Thymus (tissue), 11 donors: ENCODE results near the gene KLHL35. TPM values are rescaled to one million over a fixed set of nuclear protein-coding genes. Genes with fewer than 3 reads are reported as not detected.

ENCODE experiments used
- DNase-seq, 9 donors: peaks; one replicate each; pipeline ENCODE4 v3.0.0-alpha.2; 2013; ENCODE audit warnings: low spot score in 9 of 9, low read depth in 6 of 9, missing footprints in 1 of 9
- H3K27ac ChIP-seq, 2 donors: one replicate each; pipeline ENCODE4 v1.5.1; 2013; ENCODE audit warnings: control low read depth in 1 of 2, low read depth in 1 of 2, low read length in 1 of 2, mild to moderate bottlenecking in 1 of 2, moderate library complexity in 1 of 2
- H3K27me3 ChIP-seq, 2 donors: one replicate each; pipeline ENCODE4 v1.5.1; 2013; ENCODE audit warnings: low read length in 1 of 2; ENCODE audit not compliant: control insufficient read depth in 2 of 2, insufficient read depth in 1 of 2
- H3K36me3 ChIP-seq, 2 donors: one replicate each; pipeline ENCODE4 v1.5.1; 2013; ENCODE audit warnings: low read length in 1 of 2, mild to moderate bottlenecking in 1 of 2, moderate library complexity in 1 of 2; ENCODE audit not compliant: control insufficient read depth in 2 of 2, insufficient read depth in 2 of 2
- H3K4me1 ChIP-seq, 2 donors: one replicate each; pipeline ENCODE4 v1.5.1; 2013; ENCODE audit warnings: low read length in 2 of 2; ENCODE audit not compliant: control insufficient read depth in 2 of 2, insufficient read depth in 2 of 2
- H3K4me3 ChIP-seq, 2 donors: one replicate each; pipeline ENCODE4 v1.5.1; 2013; ENCODE audit warnings: low read length in 2 of 2, control low read depth in 1 of 2, mild to moderate bottlenecking in 1 of 2
- H3K9me3 ChIP-seq, 2 donors: one replicate each; pipeline ENCODE4 v1.5.1; 2013; ENCODE audit warnings: low read length in 1 of 2, mild to moderate bottlenecking in 1 of 2; ENCODE audit not compliant: control insufficient read depth in 2 of 2, insufficient read depth in 1 of 2
- WGBS: extraction: QIAGEN DNeasy Blood & Tissue Kit; methylation state at CpG from one replicate; pipeline ENCODE4 v1.1.7; 2013; 5-methylcytosine and 5-hydroxymethylcytosine counted together
- polyA plus RNA-seq: library from polyadenylated mRNA; stranded (reverse); fragments of 200-250 nt; gene quantifications from one replicate; pipeline ENCODE4 v1.2.3, GENCODE V29; 2013
- total RNA-seq: library from RNA; stranded (reverse); fragments of 120-200 nt; gene quantifications from one replicate; pipeline ENCODE4 v1.2.4, GENCODE V29; 2013
- donor health status: healthy.

The KLHL35 gene
- total and polyA plus RNA-seq, 2 donors = 0.57 to 1.0 TPM

GRCh38 chr11:75436806-75437205 is 3.8 kb upstream of the KLHL35 start:
- Histone ChIP-seq H3K4me1 (no peaks in the 10 kb centered on the region), H3K36me3 (no peaks in the 10 kb centered on the region), H3K4me3 (no peak overlapping the region), H3K27me3 (peaks cover 5 to 28% of the 10 kb centered on the region in 2 donors), H3K27ac (no peak overlapping the region), H3K9me3 (peaks cover 0 to 4% of the 10 kb centered on the region in 2 donors)
- no peak for DNase-seq
- whole genome bisulfite sequencing = 95% methylated on average over 9 of the region's 9 CpGs

GRCh38 chr11:75435571-75435925 is 2.5 kb upstream of the KLHL35 start:
- Histone ChIP-seq H3K4me1 (peaks cover 1 to 4% of the 10 kb centered on the region in 2 donors), H3K36me3 (no peaks in the 10 kb centered on the region)

GRCh38 chr11:75434886-75435570 is 2.0 kb upstream of the KLHL35 start:
- H3K36me3 ChIP-seq = no peaks in the 10 kb centered on the region
- H3K4me1 ChIP-seq = peaks cover 5 to 6% of the 10 kb centered on the region in 2 donors
- 94% methylated on average over 12 of the region's 12 CpGs for WGBS
- H3K27me3 ChIP-seq = peaks cover 22 to 45% of the 10 kb centered on the region in 2 donors
- DNase-seq = no peak
- no peak overlapping the region for H3K4me3 ChIP-seq
- no peak overlapping the region for H3K27ac ChIP-seq
- peaks cover 1 to 4% of the 10 kb centered on the region in 2 donors for H3K9me3 ChIP-seq

More at GRCh38 chr11:75435571-75435925, 2.5 kb upstream of the KLHL35 start:
- DNase-seq = no peak
- Histone ChIP-seq H3K9me3 (peaks cover 1 to 4% of the 10 kb centered on the region in 2 donors), H3K27ac (no peak overlapping the region), H3K27me3 (peaks cover 17 to 41% of the 10 kb centered on the region in 2 donors), H3K4me3 (no peak overlapping the region)
- WGBS = 97% methylated on average over 9 of the region's 9 CpGs

- 94% methylated on average over 4 of the region's 4 CpGs for WGBS
- Histone ChIP-seq H3K9me3 (peaks cover 7 to 11% of the 10 kb centered on the region in 2 donors), H3K27me3 (peaks cover 32 to 53% of the 10 kb centered on the region in 2 donors), H3K4me1 (peaks cover 7 to 10% of the 10 kb centered on the region in 2 donors), H3K27ac (no peak overlapping the region), H3K36me3 (no peaks in the 10 kb centered on the region), H3K4me3 (no peak overlapping the region)
- DNase-seq = no peak
Observed at GRCh38 chr11:75434051-75434450, 1.0 kb upstream of the KLHL35 start.

- no peak overlapping the region for H3K27ac ChIP-seq
- H3K4me1 ChIP-seq = peaks cover 7 to 10% of the 10 kb centered on the region in 2 donors
- H3K4me3 ChIP-seq = no peak overlapping the region
- DNase-seq = no peak
- H3K27me3 ChIP-seq = peaks cover 36 to 59% of the 10 kb centered on the region in 2 donors
- no peaks in the 10 kb centered on the region for H3K36me3 ChIP-seq
- 94% methylated on average over 6 of the region's 6 CpGs for WGBS
- peaks cover 7 to 15% of the 10 kb centered on the region in 2 donors for H3K9me3 ChIP-seq
Observed at GRCh38 chr11:75433443-75433842, 440 bp upstream of the KLHL35 start.

- Histone ChIP-seq H3K4me1 (peaks cover 7 to 10% of the 10 kb centered on the region in 2 donors), H3K4me3 (no peak overlapping the region), H3K36me3 (no peaks in the 10 kb centered on the region), H3K9me3 (peaks cover 8 to 18% of the 10 kb centered on the region in 2 donors), H3K27me3 (peaks cover 45 to 75% of the 10 kb centered on the region in 2 donors), H3K27ac (no peak overlapping the region)
- WGBS = 65% methylated on average over 16 of the region's 16 CpGs
- DNase-seq = no peak
Observed at GRCh38 chr11:75431533-75432525, 1.2 kb downstream of the KLHL35 start.

GRCh38 chr11:75430714-75431532 is 2.1 kb downstream of the KLHL35 start:
- Histone ChIP-seq H3K9me3 (peaks cover 8 to 18% of the 10 kb centered on the region in 2 donors), H3K27ac (no peak overlapping the region), H3K4me3 (peak overlapping the region in 1 of 2 donors; percentile 44), H3K36me3 (no peaks in the 10 kb centered on the region), H3K27me3 (peaks cover 45 to 79% of the 10 kb centered on the region in 2 donors), H3K4me1 (peaks cover 7 to 10% of the 10 kb centered on the region in 2 donors)
- 37% methylated on average over 32 of the region's 32 CpGs for WGBS
- DNase-seq = no peak

GRCh38 chr11:75429902-75430713 is 2.9 kb downstream of the KLHL35 start:
- peaks cover 8 to 18% of the 10 kb centered on the region in 2 donors for H3K9me3 ChIP-seq
- no peak overlapping the region for H3K27ac ChIP-seq
- H3K27me3 ChIP-seq = peaks cover 45 to 79% of the 10 kb centered on the region in 2 donors
- DNase-seq = peak in 4 of 9 donors; percentile 34 to 57 (median 44)
- WGBS = 2% methylated on average over 134 of the region's 134 CpGs
- peak overlapping the region in 1 of 2 donors; percentile 44 for H3K4me3 ChIP-seq
- H3K4me1 ChIP-seq = peaks cover 7 to 10% of the 10 kb centered on the region in 2 donors
- no peaks in the 10 kb centered on the region for H3K36me3 ChIP-seq
